GM21381 (cell line): Measurements from ENCODE around the gene TPCN2.
"Not testable (repeated sequence)": the region's sequence is repeated elsewhere in the genome, so short reads cannot be mapped to it uniquely, and the experiment has no call there.

Experiments
- ATAC-seq: cut with Tn5 transposase; IDR thresholded peaks from one replicate; pipeline ENCODE4 v1.9.1; 2021; ENCODE audit warnings: mild to moderate bottlenecking, moderate library complexity; ENCODE audit not compliant: unreplicated experiment

Gene TPCN2

DNA sequence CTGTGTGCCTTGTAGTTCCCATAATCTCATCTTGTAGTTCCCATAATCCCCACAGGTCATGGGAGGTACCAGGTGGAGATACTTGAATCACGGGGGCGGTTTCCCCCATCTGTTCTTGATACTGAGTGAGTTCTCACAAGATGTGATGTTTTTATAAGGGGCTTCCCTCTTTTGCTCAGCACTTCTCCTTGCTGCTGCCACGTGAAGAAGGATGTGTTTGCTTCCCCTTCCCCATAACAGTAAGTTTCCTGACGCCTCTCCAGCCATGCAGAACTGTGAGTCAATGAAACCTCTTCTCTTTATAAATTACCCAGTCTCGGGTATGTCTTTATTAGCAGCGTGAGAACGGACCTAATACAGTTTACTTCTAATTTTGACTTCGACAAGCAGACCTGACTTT is 93.0 kb downstream of the TPCN2 start:
- ATAC-seq, result no peak

DNA sequence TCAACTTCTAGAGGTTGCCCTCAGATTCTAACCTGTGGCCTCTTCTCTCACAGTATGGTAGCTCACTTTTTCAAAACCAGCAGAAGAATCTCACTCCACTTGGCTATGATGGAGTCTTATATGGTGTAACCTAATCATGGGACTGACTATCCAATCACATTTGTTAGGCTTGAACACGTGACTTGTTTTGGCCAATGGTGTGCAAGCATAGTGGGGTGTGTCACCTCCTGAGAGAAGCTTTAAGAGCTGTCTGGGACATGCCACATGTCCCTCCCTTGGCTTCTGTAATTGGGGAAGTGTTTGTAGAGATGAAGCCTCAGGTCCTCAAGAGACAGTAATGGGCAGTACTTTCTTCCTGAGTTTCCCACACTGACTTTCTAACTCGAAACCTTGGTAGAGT is 94.2 kb downstream of the TPCN2 start:
- ATAC-seq, result no peak

DNA sequence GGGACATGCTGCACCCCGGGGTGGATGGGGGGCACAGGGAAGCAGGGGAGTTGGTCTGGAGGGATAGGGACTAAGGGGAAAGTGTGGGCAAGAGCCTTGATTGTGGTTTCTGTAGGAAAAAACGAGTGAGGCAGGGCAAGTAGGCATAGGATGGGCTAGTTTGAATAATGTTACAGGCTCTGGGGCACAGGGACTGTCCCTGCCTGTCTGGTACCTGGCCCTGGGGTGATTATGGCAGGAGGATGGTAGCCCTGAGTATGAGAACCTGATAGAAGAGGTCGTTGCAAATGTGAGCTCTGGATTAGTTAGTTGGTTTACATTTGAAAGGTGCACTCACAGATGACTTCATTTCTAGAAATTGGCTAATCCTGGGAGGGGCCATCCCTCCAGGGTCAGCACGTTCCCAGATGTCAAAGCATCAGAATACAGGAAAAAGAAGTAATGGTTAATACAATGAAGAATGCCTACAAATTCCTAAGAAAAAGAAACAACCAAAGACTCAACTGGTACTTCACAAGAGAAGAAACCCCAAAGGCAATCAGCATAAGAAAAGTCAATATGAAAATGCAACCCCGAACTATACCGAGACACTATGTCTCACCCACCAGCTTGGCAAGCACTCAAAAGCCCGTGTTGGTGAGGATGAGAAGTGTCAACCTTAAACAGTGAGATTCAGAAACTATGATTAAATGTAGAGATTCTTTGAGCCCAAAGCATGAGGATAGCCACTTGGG is 95.8 kb downstream of the TPCN2 start:
- ATAC-seq, result no peak

- no peak for ATAC-seq
These were observed 96.3 kb downstream of the TPCN2 start for GRCh38 chr11:69145050-69145380.

DNA sequence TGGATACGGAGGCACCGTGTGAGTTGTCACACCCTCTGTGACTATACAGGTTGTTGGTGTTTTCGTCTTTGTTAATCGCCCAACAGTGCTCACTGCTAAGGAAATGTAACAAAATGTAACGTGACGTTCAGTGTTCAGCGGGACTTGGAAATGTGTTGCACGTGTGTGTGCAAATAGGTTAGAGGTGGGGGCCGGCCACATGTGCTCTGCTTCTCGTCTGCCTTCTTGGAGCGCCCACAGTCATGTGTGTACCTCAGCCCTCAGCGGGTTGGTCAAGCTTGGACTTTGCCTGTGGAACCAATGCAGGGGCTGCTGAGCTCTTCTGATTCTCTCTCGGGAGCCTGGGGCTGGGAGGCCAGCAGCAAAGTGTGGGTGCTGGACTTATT is 99.6 kb downstream of the TPCN2 start:
- ATAC-seq, result no peak

DNA sequence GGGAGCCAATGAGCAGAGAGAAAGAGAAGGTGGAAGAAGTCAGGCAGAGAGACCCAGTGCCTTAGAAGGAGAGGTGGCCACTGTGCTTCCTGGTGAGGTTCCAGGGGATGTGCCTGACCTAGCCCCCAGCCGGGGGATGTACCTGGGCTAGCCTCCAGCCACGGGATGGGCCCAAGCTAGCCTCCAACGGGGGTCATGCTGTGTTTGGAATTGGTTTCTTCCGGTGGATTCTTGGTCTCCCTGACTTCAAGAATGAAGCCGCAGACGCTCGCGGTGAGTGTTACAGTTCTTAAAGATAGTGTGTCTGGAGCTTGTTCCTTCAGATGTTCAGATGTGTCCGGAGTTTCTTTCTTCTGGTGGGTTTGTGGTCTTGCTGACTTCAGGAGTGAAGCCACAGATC is 100.1 kb downstream of the TPCN2 start:
- ATAC-seq, result no peak

DNA sequence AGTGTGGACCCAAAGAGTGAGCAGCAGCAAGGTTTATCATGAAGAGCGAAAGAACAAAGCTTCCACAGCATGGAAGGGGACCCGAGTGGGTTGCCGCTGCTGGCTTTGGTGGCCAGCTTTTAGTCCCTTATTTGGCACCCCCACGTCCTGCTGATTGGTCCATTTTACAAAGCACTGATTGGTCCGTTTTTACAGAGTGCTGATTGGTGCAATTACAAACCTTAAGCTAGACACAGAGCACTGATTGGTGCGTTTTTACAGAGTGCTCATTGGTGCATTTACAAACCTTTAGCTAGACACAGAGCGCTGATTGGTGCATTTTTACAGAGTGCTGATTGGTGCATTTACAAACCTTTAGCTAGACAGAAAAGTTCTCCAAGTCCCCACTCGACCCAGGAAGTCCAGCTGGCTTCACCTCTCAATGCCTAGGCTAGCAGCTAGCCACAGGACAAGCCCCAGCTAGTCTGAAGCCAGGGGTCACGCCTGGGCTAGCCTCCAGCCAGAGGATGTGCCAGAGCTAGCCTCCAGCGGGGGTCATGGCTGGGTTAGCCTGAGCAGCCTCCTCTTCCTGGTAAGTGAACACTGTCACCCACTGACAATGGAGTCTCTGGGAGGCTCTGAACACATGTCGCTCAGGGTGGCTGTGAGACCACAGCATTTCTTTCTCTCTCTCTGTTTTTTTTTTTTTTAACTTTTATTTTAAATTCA is 100.8 kb downstream of the TPCN2 start:
- not testable (repeated sequence) for ATAC-seq

DNA sequence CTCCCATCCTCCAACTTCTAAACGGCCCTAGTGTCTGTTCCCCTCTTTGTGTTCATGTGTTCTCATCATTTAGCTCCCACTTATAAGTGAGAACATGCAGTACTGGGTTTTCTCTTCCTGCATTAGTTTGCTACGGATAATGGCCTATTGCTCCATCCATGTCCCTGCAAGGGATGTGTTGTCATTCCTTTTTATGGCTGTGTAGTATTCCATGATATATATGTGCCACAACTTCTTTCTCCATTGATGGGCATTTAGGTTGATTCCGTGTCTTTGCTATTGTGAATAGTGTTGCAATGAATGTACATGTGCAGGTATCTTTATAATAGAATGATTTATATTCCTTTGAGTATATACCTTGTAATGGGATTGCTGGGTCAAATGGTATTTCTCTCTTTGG is 101.4 kb downstream of the TPCN2 start:
- ATAC-seq, result no peak

DNA sequence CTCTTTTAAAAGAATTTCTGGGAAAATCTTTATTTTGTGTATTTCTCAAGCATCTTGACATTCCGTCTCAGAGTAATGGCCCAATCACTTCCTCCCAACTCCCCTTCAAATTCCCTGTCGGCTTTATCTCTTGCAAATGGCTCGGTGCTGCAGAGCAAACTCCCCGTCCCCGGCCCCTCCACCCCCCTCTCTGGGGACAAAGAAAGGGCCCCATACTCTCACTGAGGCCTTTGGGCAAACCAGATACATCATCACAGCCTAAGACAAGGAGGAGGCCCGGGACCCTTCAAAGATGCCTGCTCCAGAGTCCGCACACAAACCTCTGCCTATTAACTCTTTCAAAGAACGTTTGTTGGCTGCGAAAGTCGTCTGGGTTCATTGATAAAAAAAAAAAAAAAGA is 103.1 kb downstream of the TPCN2 start:
- no peak for ATAC-seq

DNA sequence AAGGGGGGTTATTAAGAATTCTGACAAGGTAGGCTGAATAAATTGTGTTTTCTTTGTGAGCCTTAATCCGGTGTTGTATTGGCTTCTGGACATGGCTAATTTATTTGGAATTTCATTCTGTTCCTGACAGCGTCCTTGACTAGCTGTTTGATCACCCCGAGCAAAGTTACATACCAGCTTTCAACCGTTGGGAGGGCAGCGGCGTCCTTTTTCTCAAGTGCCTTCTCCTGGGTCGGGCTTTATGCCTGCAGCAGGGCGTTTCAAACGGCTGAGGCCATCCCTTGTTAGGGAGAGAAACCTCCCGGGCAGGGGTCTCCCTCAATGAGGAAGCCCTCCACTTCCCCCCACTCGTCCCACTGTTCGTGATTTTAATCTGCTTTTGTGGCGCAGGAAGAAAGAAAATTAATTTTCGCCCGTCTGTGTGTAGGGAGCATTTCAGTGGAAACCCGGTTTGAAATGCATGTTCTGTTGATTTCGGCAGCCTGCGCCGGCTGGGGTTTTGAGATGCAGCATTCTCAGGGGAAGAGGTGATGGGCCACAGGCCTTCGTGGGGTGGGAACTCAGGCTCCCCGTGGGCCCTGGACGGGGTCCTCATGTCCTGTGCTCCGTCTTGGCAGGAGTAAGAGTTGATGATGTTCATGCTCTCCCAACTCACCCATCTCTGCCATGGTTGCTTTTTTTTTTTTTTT is 104.1 kb downstream of the TPCN2 start:
- no peak for ATAC-seq

DNA sequence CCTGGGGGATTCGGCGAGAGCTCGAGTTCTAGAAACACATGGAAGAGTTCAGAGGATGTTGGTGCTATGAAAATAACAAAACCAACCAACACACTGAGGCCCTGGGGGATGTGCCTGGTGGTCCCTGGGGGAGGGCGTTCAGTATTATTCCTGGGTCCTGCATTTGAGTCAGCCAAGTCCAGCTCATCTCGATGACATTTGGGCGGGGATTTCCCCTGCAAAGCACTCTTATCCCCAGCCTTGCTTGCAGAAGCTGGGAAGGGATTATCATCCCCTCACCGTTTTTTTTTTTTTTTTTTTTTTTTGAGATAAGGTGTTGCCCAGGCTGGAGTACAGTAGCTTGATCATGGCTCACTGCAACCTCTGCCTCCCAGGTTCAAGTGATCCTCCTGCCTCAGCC is 104.9 kb downstream of the TPCN2 start:
- no peak for ATAC-seq

DNA sequence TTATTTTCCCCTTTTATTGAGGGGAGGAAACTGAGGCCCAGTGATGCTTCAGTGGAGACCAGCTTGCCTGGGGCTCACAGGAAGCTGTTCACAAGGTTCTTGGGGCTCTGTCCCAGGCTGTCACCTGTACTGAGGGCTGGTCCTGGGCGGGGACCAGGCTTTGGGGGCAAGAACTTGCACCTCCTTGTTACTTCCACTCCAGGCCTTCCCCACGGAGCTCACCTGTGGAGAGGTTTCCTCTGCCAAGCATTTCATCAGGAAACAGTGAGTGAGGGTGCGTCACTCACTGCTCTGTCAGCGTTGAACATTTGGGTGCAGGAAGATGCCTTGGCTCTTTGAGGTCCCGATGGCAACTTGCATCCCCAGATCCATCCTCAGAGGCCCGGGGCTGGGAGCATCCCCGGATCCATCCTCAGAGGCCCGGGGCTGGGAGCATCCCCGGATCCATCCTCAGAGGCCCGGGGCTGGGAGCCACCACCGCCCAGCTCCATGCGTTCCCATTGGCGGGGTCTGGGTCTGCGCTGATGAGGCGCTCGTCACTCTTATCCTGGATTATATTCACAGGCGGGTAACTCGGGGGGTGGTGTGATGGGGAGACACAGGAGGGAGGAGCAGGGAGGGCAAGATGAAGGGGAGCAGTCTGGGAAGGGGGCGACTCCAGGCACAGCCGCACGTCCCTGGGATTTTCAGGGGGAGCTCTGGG is 105.6 kb downstream of the TPCN2 start:
- ATAC-seq, result no peak

GRCh38 chr11:69154938-69155301 is 106.2 kb downstream of the TPCN2 start:
- ATAC-seq, result no peak

- no peak for ATAC-seq
These were observed 106.8 kb downstream of the TPCN2 start, which contains the start of gene SMIM38 for GRCh38 chr11:69155302-69156234. SMIM38 (plus strand) TSS chr11:69155935; CDS start chr11:69157847, 1,912 bp downstream.

- ATAC-seq, result no peak
These were observed 107.5 kb downstream of the TPCN2 start for GRCh38 chr11:69156235-69156639.

GRCh38 chr11:69156673-69157155 is 108.0 kb downstream of the TPCN2 start:
- no peak for ATAC-seq

DNA sequence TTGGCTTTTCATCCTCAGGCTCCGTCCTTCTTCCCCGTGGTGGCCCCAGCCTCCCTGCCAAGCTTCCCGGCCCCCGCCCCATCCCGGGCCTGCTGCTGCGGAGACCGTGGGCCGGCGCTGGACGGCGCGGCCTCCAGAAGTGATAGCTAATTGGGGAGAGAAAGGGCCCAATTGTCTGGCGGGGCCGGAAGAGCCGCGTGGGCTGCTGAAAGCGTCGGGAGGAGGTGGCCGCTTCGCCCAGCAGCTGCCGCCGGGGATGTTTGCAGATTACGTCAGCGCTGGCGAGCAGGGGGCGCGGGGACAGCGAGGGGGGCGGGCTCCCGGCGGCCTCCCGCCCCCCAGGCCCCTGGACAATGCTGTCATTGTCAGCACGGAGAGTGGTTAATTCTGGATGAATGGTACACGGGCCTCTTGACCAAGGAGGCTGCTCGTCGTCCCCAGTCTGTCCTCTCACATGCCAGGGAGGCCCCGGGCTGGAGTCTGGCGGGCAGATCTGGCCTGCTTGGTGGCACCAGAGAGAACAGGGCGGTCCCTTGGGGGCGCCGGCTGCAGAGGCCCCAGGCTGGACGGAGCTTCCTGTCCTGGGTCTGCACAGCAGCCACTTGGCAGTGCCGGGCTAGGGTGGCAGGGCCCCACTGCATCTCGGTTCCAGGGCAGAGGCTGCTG is 108.6 kb downstream of the TPCN2 start:
- no peak for ATAC-seq

GRCh38 chr11:69157822-69158231 is 109.1 kb downstream of the TPCN2 start:
- ATAC-seq, result no peak

GRCh38 chr11:69158301-69159149 is 109.8 kb downstream of the TPCN2 start:
- ATAC-seq, result no peak
